HG02588 (cell line): ENCODE data around the gene UNC5B.
"Not testable (repeated sequence)": the region's sequence is repeated elsewhere in the genome, so short reads cannot be mapped to it uniquely, and the experiment has no call there.

Experiments used
- ATAC-seq: cut with Tn5 transposase; IDR thresholded peaks from one replicate; pipeline ENCODE4 v1.9.1; 2021; ENCODE audit warnings: mild to moderate bottlenecking, moderate library complexity; ENCODE audit not compliant: unreplicated experiment

The UNC5B gene

GRCh38 chr10:71294856-71295255, 82.5 kb downstream of the UNC5B start:
- no peak for ATAC-seq

- ATAC-seq: no peak
Measured at GRCh38 chr10:71295641-71296040, 83.3 kb downstream of the UNC5B start.

- no peak for ATAC-seq
Measured at GRCh38 chr10:71296086-71296485, 83.7 kb downstream of the UNC5B start.

GRCh38 chr10:71296811-71297210, 84.4 kb downstream of the UNC5B start:
- ATAC-seq: not testable (repeated sequence)

- no peak for ATAC-seq
Measured at GRCh38 chr10:71297343-71297742, 85.0 kb downstream of the UNC5B start.

GRCh38 chr10:71299071-71299785, 86.9 kb downstream of the UNC5B start:
- no peak for ATAC-seq

- ATAC-seq: no peak
Measured at GRCh38 chr10:71300555-71301370, 88.4 kb downstream of the UNC5B start.

GRCh38 chr10:71301371-71301916, 89.1 kb downstream of the UNC5B start:
- ATAC-seq: no peak

GRCh38 chr10:71302451-71302850, 90.1 kb downstream of the UNC5B start:
- ATAC-seq: no peak

- no peak for ATAC-seq
Measured at GRCh38 chr10:71302874-71303568, 90.7 kb downstream of the UNC5B start.

GRCh38 chr10:71303569-71303907, 91.2 kb downstream of the UNC5B start:
- ATAC-seq: no peak

- ATAC-seq: no peak
Measured at GRCh38 chr10:71304914-71305313, 92.5 kb downstream of the UNC5B start.

GRCh38 chr10:71306979-71307378, 94.6 kb downstream of the UNC5B start:
- no peak for ATAC-seq

- ATAC-seq: no peak
Measured at GRCh38 chr10:71307469-71308085, 95.2 kb downstream of the UNC5B start.

GRCh38 chr10:71308244-71308643, 95.9 kb downstream of the UNC5B start:
- ATAC-seq: no peak

GRCh38 chr10:71308985-71309384, 96.6 kb downstream of the UNC5B start:
- no peak for ATAC-seq

GRCh38 chr10:71309919-71310318, 97.5 kb downstream of the UNC5B start:
- ATAC-seq: no peak

- no peak for ATAC-seq
Measured at GRCh38 chr10:71312220-71312619, 99.8 kb downstream of the UNC5B start.

- ATAC-seq: no peak
Measured at GRCh38 chr10:71312811-71313789, 100.7 kb downstream of the UNC5B start.
